ENCODE results near the gene CLTB.

DNA sequence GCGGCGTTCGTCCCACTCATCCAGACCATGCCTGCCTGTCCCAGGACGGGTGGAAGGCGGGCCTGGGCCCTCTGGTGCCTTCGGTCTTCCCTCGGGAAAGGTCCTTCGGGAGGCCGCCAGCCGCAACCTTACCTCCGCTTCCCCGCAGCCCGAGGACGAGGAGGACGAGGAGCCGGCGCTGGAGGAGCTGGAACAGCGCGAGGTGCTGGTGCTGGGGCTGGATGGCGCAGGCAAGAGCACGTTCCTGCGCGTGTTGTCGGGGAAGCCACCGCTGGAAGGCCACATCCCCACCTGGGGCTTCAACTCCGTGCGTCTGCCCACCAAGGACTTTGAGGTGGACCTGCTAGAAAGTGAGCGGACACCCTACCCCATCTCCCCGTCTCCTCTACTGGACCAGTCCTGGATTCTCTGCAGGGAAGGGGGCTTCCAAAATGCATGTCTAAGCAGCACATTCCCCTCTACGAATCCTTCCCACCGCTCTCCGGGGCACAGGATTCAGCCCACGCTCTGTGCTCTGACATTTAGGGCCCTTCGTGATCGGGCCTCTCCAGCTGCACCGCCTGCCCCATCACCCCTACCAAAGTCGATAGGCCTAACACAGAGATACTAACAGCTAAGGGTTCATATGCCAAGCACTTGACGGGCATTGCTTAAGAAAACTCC is 50.0 kb downstream of the CLTB start:
- TF ChIP-seq POLR2A (IDR thresholded peaks at IDR 0.05; ENCODE audit: low read depth, low read length) (no peak), POLR2AphosphoS5 (IDR thresholded peaks at IDR 0.05; ENCODE audit: low read depth, low read length) (no peak)

Data from GM12892 (cell line).